Osteocyte (in vitro differentiated cells): ENCODE measurements around the gene IKZF4. TPM values are rescaled to one million over a fixed set of nuclear protein-coding genes. Genes with fewer than 3 reads are reported as not detected.

Experiments used
- DNase-seq: peaks from one replicate; pipeline ENCODE4 v3.0.0; 2021; ENCODE audit warnings: mixed read lengths; ENCODE audit not compliant: unreplicated experiment; ENCODE audit errors: extremely low spot score
- H3K27ac Mint-ChIP-seq: one replicate; pipeline ENCODE4 v1.8.0; 2021; ENCODE audit warnings: mild to moderate bottlenecking, mixed read lengths; ENCODE audit not compliant: unreplicated experiment
- H3K27me3 Mint-ChIP-seq: one replicate; pipeline ENCODE4 v1.8.0; 2021; ENCODE audit warnings: mixed read lengths; ENCODE audit not compliant: unreplicated experiment
- H3K36me3 Mint-ChIP-seq: one replicate; pipeline ENCODE4 v1.8.0; 2021; ENCODE audit warnings: mixed read lengths; ENCODE audit not compliant: unreplicated experiment
- H3K4me1 Mint-ChIP-seq: one replicate; pipeline ENCODE4 v1.8.0; 2021; ENCODE audit warnings: mixed read lengths; ENCODE audit not compliant: unreplicated experiment
- H3K4me3 Mint-ChIP-seq: one replicate; pipeline ENCODE4 v1.8.0; 2021; ENCODE audit warnings: mild to moderate bottlenecking, moderate library complexity, mixed read lengths; ENCODE audit not compliant: unreplicated experiment
- H3K9me3 Mint-ChIP-seq: one replicate; pipeline ENCODE4 v1.8.0; 2021; ENCODE audit warnings: mixed read lengths; ENCODE audit not compliant: unreplicated experiment
- total RNA-seq: library from RNA; stranded (reverse); gene quantifications from 2 replicates; pipeline ENCODE4 v1.2.1, GENCODE V29; 2021
- TF ChIP-seq, protein P1 (sequence below): fragments of 200-600 bp; sonication (generic); IDR thresholded peaks from 2 replicates; pipeline ENCODE4 v1.5.0; 2021; ENCODE audit warnings: antibody characterized with exemption, mild to moderate bottlenecking, moderate library complexity

The IKZF4 gene
- total RNA-seq, 1 donor from 2014 or later: 10.6 TPM

DNA sequence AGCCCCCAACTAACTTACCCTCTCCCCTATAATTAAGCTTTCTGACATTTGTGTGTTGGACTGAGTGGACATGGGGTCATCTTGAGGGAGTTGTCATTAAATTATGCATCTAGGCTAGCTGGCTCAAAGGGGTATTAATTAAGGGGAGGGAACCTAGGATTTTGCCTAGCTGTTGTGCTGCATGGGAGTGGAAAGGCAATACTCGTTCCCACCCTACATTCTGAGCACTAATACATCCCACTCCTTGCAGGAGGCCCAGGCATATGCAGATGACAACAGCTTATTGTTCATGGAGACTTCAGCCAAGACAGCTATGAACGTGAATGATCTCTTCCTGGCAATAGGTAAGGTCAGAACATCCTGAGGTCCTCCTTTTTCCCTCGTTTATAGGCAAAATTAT is 29.7 kb upstream of the IKZF4 start:
- Mint-ChIP-seq H3K36me3 (peaks cover 42% of the 10 kb centered on the region), H3K27ac (no peak overlapping the region)

DNA sequence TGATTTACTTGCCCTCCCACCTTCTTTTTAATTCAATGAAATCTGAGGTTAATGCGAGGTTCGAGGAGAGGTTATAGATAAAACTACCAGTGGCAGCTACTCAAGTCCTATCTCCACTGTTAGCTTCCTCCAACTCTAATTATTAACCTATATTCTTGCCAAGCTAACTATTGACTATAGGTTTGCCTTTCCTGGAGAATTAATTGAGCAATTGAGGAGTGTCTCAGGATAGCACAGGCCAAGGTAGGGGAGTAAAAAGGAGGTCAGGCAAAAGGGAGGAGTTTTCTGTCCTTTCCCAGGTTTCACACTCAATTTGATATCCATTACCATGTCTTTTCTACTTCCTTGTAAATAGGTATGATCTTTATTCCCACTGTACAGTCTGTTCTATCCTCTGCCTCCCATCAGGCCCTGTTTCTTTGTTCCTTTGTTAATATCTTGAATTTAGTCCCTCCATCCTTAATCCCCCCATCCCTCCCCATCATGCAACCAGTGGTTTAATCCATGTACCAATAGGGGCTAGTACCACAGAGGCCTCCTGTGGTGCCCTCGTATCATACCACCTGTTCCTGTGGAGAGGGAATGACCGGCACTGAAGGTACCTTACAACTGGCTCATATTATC is 27.5 kb upstream of the IKZF4 start:
- Mint-ChIP-seq H3K27ac (no peak overlapping the region), H3K27me3 (no peaks in the 10 kb centered on the region), H3K9me3 (no peaks in the 10 kb centered on the region), H3K4me1 (peaks cover 15% of the 10 kb centered on the region), H3K4me3 (no peak overlapping the region), H3K36me3 (peaks cover 42% of the 10 kb centered on the region)
- TF ChIP-seq, protein P1, sequence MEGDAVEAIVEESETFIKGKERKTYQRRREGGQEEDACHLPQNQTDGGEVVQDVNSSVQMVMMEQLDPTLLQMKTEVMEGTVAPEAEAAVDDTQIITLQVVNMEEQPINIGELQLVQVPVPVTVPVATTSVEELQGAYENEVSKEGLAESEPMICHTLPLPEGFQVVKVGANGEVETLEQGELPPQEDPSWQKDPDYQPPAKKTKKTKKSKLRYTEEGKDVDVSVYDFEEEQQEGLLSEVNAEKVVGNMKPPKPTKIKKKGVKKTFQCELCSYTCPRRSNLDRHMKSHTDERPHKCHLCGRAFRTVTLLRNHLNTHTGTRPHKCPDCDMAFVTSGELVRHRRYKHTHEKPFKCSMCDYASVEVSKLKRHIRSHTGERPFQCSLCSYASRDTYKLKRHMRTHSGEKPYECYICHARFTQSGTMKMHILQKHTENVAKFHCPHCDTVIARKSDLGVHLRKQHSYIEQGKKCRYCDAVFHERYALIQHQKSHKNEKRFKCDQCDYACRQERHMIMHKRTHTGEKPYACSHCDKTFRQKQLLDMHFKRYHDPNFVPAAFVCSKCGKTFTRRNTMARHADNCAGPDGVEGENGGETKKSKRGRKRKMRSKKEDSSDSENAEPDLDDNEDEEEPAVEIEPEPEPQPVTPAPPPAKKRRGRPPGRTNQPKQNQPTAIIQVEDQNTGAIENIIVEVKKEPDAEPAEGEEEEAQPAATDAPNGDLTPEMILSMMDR: no peak
- no peak for DNase-seq

More for the DNA sequence above, 29.7 kb upstream of the IKZF4 start:
- Mint-ChIP-seq H3K9me3 (no peaks in the 10 kb centered on the region), H3K27me3 (no peaks in the 10 kb centered on the region), H3K4me1 (peaks cover 2% of the 10 kb centered on the region), H3K4me3 (no peak overlapping the region)
- TF ChIP-seq, protein P1: no peak
- no peak for DNase-seq

DNA sequence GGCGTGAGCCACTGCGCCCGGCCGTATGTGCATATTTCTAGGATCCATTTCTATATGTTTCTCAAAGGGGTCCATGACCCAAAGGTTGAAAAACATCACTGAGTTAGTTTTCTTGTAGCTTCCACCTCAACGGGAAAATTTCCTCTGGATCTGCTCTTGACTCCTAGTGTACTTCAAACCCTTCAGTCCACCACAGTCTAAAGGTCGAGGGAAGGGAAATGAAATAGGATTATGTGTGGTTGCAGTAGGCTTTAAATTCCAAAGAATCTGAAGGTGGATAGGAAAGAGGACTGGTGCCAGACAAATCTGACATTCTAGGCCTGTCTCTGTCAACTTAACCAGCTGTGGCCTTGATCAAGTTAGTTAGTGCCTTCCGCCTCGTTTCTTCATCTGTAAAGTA is 25.5 kb upstream of the IKZF4 start:
- H3K27ac Mint-ChIP-seq: no peak overlapping the region
- no peak overlapping the region for H3K4me3 Mint-ChIP-seq
- TF ChIP-seq, protein P1: no peak
- peaks cover 33% of the 10 kb centered on the region for H3K36me3 Mint-ChIP-seq
- H3K4me1 Mint-ChIP-seq: peaks cover 15% of the 10 kb centered on the region
- H3K9me3 Mint-ChIP-seq: no peaks in the 10 kb centered on the region
- no peaks in the 10 kb centered on the region for H3K27me3 Mint-ChIP-seq
- DNase-seq: no peak

DNA sequence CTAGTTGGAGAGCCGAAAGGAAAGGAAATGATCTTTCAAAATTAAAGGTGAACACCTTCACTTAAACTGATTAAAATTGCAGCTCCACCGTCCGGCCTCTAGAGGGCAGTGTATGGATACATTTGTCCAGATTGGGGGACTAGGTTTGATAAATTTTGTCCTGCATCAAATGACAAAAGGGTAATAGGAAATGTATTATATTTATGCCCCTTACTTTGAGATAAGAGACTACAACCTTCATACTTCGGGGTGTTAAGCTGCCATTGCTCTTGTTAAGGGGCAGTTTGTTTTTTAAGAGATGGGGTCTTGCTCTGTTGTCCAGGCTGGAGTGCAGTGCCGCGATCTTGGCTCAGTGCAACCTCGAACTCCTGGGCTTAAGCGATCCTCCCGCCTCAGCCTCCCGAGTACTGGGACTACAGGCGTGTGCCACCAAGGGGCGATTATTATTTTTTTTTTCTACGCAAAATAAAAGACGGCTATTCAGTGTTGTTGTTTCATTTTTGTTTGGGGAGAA is 24.6 kb upstream of the IKZF4 start:
- Mint-ChIP-seq H3K4me3 (peak overlapping the region; percentile 95), H3K9me3 (no peaks in the 10 kb centered on the region), H3K27me3 (no peaks in the 10 kb centered on the region), H3K36me3 (peaks cover 24% of the 10 kb centered on the region), H3K4me1 (peaks cover 16% of the 10 kb centered on the region), H3K27ac (peak overlapping the region; percentile 87)
- TF ChIP-seq, protein P1: peak; percentile 81
- no peak for DNase-seq

DNA sequence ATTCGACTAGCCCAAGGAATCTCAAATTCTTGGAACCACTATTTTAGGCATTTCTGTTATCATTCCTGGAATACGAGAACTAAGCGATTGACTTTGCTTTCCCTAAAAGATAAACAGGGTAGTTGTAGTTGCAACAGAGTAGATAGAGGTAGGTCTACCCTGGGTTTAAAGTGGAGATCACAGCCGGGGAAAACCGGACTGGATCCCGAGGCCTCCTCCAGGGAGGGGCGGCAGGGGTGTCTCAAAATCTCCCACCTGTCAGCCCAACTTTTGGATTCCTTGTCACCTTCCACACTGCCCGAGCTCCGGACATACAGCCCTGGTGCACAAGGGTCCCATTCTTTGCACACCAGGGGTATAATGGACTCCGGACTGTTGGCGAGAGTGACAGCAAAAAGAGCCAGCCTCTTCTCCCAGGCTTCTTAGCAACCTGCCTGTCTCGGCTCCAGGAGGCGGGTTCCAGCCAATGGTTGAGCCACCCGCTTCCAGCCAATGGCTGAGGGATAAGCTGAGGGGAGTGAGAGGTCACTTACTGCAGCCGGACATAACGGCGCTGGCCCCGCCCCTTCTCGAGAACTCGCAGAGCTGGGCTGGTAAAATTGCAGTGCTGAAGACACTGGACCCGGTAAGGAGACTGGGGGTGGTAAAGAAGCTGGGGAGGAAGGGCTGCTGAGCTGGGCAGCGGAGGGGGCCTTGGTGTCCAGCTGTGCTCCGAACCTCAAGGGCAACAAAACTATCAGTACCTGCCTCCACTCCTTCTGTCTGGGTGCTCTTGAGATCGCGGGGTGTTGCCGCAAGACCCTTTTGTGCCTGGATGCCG is 23.9 kb upstream of the IKZF4 start, which contains the start of gene SUOX:
TSS of gene SUOX (plus strand) at position 562 of the 820 bp plus-strand sequence. CDS start 4,946 bp downstream, outside the sequence.
- Mint-ChIP-seq H3K27ac (peak within 1 kb of the TSS; percentile 87), H3K36me3 (peaks cover 23% of the 10 kb centered on the region), H3K4me1 (peaks cover 18% of the 10 kb centered on the region), H3K4me3 (peak within 1 kb of the TSS; percentile 95), H3K27me3 (no peaks in the 10 kb centered on the region), H3K9me3 (no peaks in the 10 kb centered on the region)
- TF ChIP-seq, protein P1: no peak
- DNase-seq: peak; percentile 97
